K562 (cell line): Measurements from ENCODE around the gene TM9SF3. TPM values are rescaled to one million over a fixed set of nuclear protein-coding genes. Genes with fewer than 3 reads are reported as not detected.

Source experiments
- polyA plus RNA-seq, 8 experiments: library from polyadenylated mRNA; depleted of rRNA in 4 of 8; stranded (reverse) in 5 of 8; unstranded in 3 of 8; fragments of >200 nt; fragmentation: Nextera tagmentation in 2 of 8; fragmentation: Illumina TruSeq in 1 of 8; extraction: Ambion mirVana in 2 of 8; extraction: Trizol in 1 of 8; gene quantifications; 2 replicates each; pipeline versions ENCODE4 v1.2.1 to v1.2.3, GENCODE V29; 2011 to 2014; ENCODE audit warnings: inconsistent platforms in 1 of 8, missing spikeins in 1 of 8
- total RNA-seq, 7 experiments: library from RNA; depleted of rRNA in 6 of 7; stranded (reverse); fragments of >200 nt in 6 of 7; fragmentation: Illumina TruSeq in 2 of 7; extraction: Trizol in 2 of 7; gene quantifications; 2 replicates each; pipeline versions ENCODE4 v1.2.1 to v1.2.3, GENCODE V29; 2011 to 2021; ENCODE audit warnings: low replicate concordance in 1 of 7
- TF ChIP-seq, protein P1 (sequence below), 3 experiments: fragments of 200-800 bp in 1 of 3; fragments of 250-450 bp in 1 of 3; fragments of 450-650 bp in 1 of 3; sonication (Bioruptor Pico) in 1 of 3; sonication (Bioruptor generic) in 1 of 3; formaldehyde crosslinking in 1 of 3; IDR thresholded peaks; 2 replicates each; pipeline versions ENCODE4 v1.6.1 to v1.8.0; 2016 to 2022; ENCODE audit warnings: mild to moderate bottlenecking in 2 of 3, missing genetic modification characterization in 2 of 3, missing compliant biosample characterization in 1 of 3, moderate library complexity in 1 of 3
- TF ChIP-seq, protein P2 (sequence below): fragments of 450-650 bp; IDR thresholded peaks from 2 replicates; pipeline ENCODE4 v1.7.1; 2018; ENCODE audit warnings: mild to moderate bottlenecking, low read depth; ENCODE audit not compliant: partially characterized antibody

The TM9SF3 gene
- total and polyA plus RNA-seq, 9 of the 15 experiments (the other 6 are each of a cell fraction or from before 2014, with no cell fraction given) = 16.1 to 63.1 (median 34.9) TPM

DNA sequence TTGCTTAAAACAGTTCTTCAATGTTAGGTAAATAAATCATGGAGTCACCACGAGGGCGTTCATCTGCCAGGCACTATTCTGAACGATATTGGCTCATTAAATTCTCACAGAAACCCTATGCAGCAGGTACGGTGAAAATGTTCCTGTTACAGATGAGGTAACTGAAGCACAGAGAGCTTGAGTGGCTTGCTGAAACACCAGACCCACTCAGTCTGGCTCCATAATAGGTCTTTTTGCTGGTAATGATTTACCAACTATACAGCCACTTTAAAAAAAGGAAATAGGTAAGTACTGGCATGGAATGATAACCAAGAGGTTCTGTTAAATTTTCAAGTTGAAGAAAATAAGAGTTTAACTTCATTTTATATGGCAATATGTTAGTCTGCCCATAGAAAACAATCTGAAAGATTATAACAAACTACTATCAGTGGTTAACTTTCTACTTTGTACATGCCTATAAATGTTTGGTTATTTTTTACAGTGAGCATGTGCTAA, 1.3 kb upstream of the TM9SF3 start (continued):
- TF ChIP-seq, protein P1, sequence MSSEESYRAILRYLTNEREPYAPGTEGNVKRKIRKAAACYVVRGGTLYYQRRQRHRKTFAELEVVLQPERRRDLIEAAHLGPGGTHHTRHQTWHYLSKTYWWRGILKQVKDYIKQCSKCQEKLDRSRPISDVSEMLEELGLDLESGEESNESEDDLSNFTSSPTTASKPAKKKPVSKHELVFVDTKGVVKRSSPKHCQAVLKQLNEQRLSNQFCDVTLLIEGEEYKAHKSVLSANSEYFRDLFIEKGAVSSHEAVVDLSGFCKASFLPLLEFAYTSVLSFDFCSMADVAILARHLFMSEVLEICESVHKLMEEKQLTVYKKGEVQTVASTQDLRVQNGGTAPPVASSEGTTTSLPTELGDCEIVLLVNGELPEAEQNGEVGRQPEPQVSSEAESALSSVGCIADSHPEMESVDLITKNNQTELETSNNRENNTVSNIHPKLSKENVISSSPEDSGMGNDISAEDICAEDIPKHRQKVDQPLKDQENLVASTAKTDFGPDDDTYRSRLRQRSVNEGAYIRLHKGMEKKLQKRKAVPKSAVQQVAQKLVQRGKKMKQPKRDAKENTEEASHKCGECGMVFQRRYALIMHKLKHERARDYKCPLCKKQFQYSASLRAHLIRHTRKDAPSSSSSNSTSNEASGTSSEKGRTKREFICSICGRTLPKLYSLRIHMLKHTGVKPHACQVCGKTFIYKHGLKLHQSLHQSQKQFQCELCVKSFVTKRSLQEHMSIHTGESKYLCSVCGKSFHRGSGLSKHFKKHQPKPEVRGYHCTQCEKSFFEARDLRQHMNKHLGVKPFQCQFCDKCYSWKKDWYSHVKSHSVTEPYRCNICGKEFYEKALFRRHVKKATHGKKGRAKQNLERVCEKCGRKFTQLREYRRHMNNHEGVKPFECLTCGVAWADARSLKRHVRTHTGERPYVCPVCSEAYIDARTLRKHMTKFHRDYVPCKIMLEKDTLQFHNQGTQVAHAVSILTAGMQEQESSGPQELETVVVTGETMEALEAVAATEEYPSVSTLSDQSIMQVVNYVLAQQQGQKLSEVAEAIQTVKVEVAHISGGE (CRISPR knock-in tag; IDR thresholded peaks at IDR 0.05) = no peak
- TF ChIP-seq, protein P2, sequence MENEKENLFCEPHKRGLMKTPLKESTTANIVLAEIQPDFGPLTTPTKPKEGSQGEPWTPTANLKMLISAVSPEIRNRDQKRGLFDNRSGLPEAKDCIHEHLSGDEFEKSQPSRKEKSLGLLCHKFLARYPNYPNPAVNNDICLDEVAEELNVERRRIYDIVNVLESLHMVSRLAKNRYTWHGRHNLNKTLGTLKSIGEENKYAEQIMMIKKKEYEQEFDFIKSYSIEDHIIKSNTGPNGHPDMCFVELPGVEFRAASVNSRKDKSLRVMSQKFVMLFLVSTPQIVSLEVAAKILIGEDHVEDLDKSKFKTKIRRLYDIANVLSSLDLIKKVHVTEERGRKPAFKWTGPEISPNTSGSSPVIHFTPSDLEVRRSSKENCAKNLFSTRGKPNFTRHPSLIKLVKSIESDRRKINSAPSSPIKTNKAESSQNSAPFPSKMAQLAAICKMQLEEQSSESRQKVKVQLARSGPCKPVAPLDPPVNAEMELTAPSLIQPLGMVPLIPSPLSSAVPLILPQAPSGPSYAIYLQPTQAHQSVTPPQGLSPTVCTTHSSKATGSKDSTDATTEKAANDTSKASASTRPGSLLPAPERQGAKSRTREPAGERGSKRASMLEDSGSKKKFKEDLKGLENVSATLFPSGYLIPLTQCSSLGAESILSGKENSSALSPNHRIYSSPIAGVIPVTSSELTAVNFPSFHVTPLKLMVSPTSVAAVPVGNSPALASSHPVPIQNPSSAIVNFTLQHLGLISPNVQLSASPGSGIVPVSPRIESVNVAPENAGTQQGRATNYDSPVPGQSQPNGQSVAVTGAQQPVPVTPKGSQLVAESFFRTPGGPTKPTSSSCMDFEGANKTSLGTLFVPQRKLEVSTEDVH = no peak
- TF ChIP-seq, all 486 proteins: peak for 0
